Activated CD4-positive, alpha-beta T cell treated with anti-CD3 and anti-CD28 coated beads, Interleukin-2, Interleukin-6, amounts not matched to agents 100 ng/mL and 50 ng/mL, durations not matched to agents 16 hours and 8 hours (primary cell): ENCODE data around the gene ASB6.
"Not testable (repeated sequence)": the region's sequence is repeated elsewhere in the genome, so short reads cannot be mapped to it uniquely, and the experiment has no call there.

ENCODE experiments used
- DNase-seq: peaks from one replicate; pipeline ENCODE4 v3.0.0-alpha.2; 2020

Gene ASB6

GRCh38 chr9:129640871-129641749, 841 bp downstream of the ASB6 start:
- DNase-seq: no peak

GRCh38 chr9:129640086-129640870, 1.7 kb downstream of the ASB6 start:
- DNase-seq: no peak

GRCh38 chr9:129639756-129640085, 2.2 kb downstream of the ASB6 start:
- DNase-seq: no peak

- no peak for DNase-seq
These were observed 2.8 kb downstream of the ASB6 start for GRCh38 chr9:129639034-129639630.

GRCh38 chr9:129637673-129638439, 4.1 kb downstream of the ASB6 start:
- DNase-seq: no peak

- no peak for DNase-seq
These were observed 4.8 kb downstream of the ASB6 start for GRCh38 chr9:129637102-129637501.

- not testable (repeated sequence) for DNase-seq
These were observed 5.6 kb downstream of the ASB6 start for GRCh38 chr9:129636343-129636742.

GRCh38 chr9:129635099-129636065, 6.6 kb downstream of the ASB6 start:
- no peak for DNase-seq

- DNase-seq: no peak
These were observed 8.1 kb downstream of the ASB6 start for GRCh38 chr9:129633848-129634247.

- no peak for DNase-seq
These were observed 8.7 kb downstream of the ASB6 start for GRCh38 chr9:129633207-129633606.

GRCh38 chr9:129632460-129632859, 9.5 kb downstream of the ASB6 start:
- DNase-seq: no peak

GRCh38 chr9:129631674-129632129, 10.2 kb downstream of the ASB6 start:
- no peak for DNase-seq

GRCh38 chr9:129630967-129631673, 10.8 kb downstream of the ASB6 start:
- no peak for DNase-seq

- DNase-seq: no peak
These were observed 12.6 kb downstream of the ASB6 start for GRCh38 chr9:129629251-129629820.

- DNase-seq: no peak
These were observed 13.2 kb downstream of the ASB6 start for GRCh38 chr9:129628709-129629108.

GRCh38 chr9:129627556-129628440, 14.2 kb downstream of the ASB6 start:
- no peak for DNase-seq

- DNase-seq: peak; percentile 44
These were observed 15.2 kb downstream of the ASB6 start for GRCh38 chr9:129626625-129627284.

- DNase-seq: peak; percentile 93
These were observed 15.8 kb downstream of the ASB6 start, which contains the start of gene NTMT1 for GRCh38 chr9:129626079-129626624. NTMT1 (plus strand) TSS chr9:129626163; CDS start chr9:129632704, 6,541 bp downstream.
